AG04450 (cell line): Measurements from ENCODE around the gene DYNLT1. TPM values are rescaled to one million over a fixed set of nuclear protein-coding genes. Genes with fewer than 3 reads are reported as not detected.
A peak's percentile ranks its signal among the peaks of the same experiment; 100 is the strongest.
"Not testable (repeated sequence)": the region's sequence is repeated elsewhere in the genome, so short reads cannot be mapped to it uniquely, and the experiment has no call there.

ENCODE experiments used
- CTCF ChIA-PET: fragments of 300-600, 350-600 bp; formaldehyde crosslinking; extraction: SDS; loops from one replicate; lab custom pipeline; 2022; ENCODE audit warnings: antibody characterized with exemption, inconsistent platforms; lab: Charles Lee
- POLR2A ChIA-PET: fragments of 350-600 bp; formaldehyde crosslinking; extraction: SDS; loops from one replicate; lab custom pipeline; 2021; ENCODE audit warnings: antibody characterized with exemption, inconsistent platforms; lab: Yijun Ruan, JAX
- DNase-seq: peaks from one replicate; pipeline ENCODE4 v3.0.0-alpha.2; 2011; ENCODE audit warnings: low read depth, low spot score
- H3K27ac ChIP-seq: one replicate; pipeline ENCODE4 v1.5.1; 2012; ENCODE audit warnings: low read depth, low read length, control low read depth
- H3K27me3 ChIP-seq: one replicate; pipeline ENCODE4 v1.6.0; 2012; ENCODE audit warnings: low read length; ENCODE audit not compliant: control insufficient read depth, insufficient read depth
- H3K4me3 ChIP-seq: 2 replicates; pipeline ENCODE4 v1.5.1; 2011; ENCODE audit warnings: mild to moderate bottlenecking, low read depth, low read length, control low read depth
- H3K9me3 ChIP-seq: 2 replicates; pipeline ENCODE4 v1.5.1; 2012; ENCODE audit warnings: low read length; ENCODE audit not compliant: control insufficient read depth, insufficient read depth
- polyA plus RNA-seq: library from polyadenylated mRNA; depleted of rRNA; stranded (reverse); fragments of >200 nt; gene quantifications from 2 replicates; pipeline ENCODE4 v1.2.3, GENCODE V29; 2011
- TF ChIP-seq, protein P1 (sequence below): IDR thresholded peaks from 2 replicates; pipeline ENCODE4 v1.5.1; 2011; ENCODE audit warnings: low read depth, low read length, control low read depth, inconsistent platforms

Gene DYNLT1
- polyA plus RNA-seq, 1 experiment: 422 TPM

DNA sequence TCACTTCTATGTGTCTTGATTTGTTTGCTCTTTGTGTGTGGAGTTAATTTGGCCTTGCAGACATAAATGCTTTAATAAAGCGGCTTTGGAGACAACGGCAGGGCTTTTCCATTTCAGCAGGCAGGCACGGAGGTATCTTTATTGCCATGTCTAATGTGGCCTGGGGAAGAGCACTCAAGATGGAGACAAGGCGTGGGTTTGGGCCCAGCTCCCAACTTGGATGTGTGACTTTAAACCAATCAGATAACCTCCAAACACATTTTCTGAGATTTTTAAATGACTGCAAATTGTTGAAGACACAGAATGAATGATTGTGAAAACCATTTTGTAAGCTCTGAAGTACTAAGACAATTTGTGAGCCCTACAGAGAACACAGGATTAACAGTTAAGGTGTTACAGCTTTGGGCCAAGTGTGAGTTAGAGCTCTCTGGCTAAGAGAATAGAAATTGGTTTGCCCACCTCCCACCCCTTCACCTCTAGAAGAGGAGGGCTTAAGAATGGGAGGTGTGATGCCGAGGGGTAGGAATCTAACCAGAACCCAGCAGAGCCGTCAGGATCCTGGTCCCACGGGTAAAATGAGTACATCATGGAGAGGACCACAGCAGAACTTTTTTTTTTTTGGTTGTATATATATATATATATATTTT lies 9.0 kb downstream of the DYNLT1 start:
- ChIA-PET CTCF (interaction anchor here (0.6 to 0.7 kb wide), 2 partner anchors 56 to 1104 kb away, joined by 3 read pairs; no protein-coding TSS in a partner anchor), POLR2A (no interaction called here)
- Histone ChIP-seq H3K4me3 (no peak overlapping the region), H3K27ac (no peak overlapping the region), H3K9me3 (no peaks in the 10 kb centered on the region), H3K27me3 (no peaks in the 10 kb centered on the region)
- no peak for DNase-seq
- TF ChIP-seq, protein P1, sequence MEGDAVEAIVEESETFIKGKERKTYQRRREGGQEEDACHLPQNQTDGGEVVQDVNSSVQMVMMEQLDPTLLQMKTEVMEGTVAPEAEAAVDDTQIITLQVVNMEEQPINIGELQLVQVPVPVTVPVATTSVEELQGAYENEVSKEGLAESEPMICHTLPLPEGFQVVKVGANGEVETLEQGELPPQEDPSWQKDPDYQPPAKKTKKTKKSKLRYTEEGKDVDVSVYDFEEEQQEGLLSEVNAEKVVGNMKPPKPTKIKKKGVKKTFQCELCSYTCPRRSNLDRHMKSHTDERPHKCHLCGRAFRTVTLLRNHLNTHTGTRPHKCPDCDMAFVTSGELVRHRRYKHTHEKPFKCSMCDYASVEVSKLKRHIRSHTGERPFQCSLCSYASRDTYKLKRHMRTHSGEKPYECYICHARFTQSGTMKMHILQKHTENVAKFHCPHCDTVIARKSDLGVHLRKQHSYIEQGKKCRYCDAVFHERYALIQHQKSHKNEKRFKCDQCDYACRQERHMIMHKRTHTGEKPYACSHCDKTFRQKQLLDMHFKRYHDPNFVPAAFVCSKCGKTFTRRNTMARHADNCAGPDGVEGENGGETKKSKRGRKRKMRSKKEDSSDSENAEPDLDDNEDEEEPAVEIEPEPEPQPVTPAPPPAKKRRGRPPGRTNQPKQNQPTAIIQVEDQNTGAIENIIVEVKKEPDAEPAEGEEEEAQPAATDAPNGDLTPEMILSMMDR: no peak

DNA sequence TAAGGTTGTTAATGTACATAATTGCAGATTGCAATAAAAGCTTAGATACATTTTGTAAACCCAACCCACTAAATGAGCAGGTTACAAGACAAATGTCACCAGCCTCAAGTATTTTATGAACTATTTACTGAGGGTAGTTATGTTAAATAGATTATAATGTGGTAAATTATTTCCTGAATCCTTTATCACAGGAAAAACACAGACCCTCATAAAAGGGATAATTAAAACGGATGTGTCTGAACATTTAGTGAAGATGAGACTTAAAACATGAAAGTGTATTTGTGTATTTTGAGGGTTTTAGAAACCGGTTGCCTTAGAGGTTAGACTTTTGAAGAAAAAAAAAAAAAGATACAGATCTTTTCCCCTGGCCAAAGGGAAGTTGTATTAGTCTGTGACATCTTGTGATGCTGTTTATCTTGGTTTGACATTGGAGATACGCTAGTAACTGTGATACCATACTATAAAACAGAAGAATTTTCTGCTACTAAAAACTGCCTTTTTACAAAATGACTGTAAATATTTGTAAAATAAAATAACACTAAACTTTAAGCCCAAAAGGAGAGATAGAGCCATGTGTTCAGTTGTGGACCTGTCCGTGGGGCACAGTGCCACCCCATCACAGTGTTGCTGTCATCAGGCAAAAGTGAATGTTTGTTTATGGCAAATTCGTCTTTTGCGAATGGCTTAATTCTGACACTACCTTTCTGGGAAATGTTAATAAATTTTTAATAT lies 9.7 kb downstream of the DYNLT1 start:
- POLR2A ChIA-PET: no interaction called here
- CTCF ChIA-PET: no interaction called here
- H3K9me3 ChIP-seq: no peaks in the 10 kb centered on the region
- no peak for DNase-seq
- no peak overlapping the region for H3K27ac ChIP-seq
- H3K27me3 ChIP-seq: no peaks in the 10 kb centered on the region
- TF ChIP-seq, protein P1: no peak
- no peak overlapping the region for H3K4me3 ChIP-seq

DNA sequence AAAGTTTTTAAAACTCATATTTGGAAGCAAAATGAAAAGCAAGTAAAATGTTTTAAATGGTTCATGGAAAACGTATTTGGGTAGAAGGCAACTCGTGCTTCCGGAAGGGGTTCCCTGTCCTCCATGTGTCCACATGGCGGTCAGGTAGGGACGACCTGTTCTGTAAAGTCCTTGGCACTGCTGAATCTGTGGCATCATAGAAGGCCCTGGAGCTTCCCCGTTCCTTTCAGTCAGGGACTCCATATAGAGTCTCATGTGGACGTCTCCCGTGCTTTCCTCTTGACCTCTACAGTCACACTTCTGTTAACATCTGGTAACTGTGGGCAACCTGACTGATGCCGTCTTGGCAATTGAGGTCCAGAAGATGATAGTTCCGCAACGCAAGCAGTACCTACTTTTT lies 11.4 kb downstream of the DYNLT1 start:
- no peaks in the 10 kb centered on the region for H3K9me3 ChIP-seq
- ChIA-PET CTCF (no interaction called here), POLR2A (no interaction called here)
- no peak overlapping the region for H3K4me3 ChIP-seq
- DNase-seq: no peak
- peak overlapping the region; percentile 23 for H3K27ac ChIP-seq
- H3K27me3 ChIP-seq: no peaks in the 10 kb centered on the region
- TF ChIP-seq, protein P1: no peak

DNA sequence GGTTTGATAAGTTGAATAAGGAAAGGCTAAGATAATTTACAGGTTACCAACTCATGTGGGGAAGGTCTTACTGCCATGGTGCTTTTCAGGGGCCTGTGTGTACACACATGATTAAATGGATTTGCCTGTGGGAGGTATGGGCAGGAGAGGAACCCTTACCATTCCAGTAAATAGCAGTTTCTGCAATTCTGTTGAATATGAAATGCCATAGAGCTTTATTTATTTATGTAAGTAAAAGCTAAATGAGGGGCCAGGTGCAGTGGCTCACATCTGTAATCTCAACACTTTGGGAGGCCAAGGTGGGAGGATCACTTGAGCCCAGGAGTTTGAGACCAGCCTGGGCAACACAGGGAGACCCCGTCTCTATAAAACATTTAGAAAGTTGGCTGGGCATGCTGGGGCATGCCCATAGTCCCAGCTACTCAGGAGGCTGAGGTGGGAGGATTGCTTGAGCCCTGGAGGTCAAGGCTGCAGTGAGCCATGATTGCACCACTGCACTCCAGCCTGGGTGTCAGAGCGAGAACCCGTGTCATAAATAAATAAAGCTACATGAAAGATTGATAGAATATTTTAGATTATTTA lies 11.9 kb downstream of the DYNLT1 start:
- H3K27me3 ChIP-seq, DNase-seq, H3K4me3 ChIP-seq, H3K9me3 ChIP-seq, POLR2A ChIA-PET: not testable (repeated sequence)
- peak overlapping the region; percentile 82 for H3K27ac ChIP-seq
- CTCF ChIA-PET: interaction anchor here (2.5 kb wide), 1 partner anchor 411 kb away, joined by 8 read pairs; no protein-coding TSS in a partner anchor

DNA sequence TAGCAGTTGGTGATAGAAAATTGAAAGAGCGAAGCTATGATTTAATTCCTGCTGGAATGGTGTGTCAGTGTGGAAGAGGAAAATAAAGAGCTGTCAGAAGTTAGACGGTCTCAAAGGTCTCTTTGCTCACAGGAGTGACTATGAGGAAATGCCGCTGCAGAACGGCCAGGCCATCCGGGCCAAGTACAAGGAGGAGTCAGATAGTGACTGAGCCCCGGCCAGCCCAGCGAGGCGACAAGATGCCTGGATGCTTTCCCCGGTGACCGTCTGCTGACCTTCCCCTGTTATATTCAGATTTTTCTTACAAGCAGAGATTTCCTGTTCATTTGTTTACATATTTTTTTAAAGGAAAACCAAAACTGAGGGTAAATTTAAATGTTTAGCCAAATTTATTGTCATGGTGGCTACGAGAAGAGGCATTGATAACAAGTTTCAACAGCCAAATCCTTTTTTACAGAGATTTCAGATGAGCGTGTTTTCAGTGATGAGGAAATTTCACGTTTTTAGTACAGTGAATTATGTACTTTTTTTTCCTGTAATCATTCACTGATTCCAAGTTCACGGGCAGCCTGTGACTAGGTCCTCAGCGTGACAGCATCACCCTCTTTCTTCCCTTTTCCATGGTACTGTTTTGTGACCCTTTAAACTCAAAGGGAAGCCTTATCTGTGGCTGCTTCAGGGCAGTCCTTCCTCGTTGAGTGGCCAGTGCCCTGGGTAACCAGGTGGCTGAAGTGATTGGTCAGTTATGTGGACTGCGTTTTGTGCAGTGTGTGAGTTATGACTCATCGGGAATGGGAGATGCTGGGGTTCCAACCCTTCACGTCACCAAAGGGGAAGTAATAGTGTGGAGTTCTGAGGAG lies 12.6 kb downstream of the DYNLT1 start:
- DNase-seq: peak; percentile 74
- POLR2A ChIA-PET: interaction anchor here (1.7 kb wide), 1 partner anchor 12 kb away, joined by 8 read pairs; the partner anchor contains the start of gene DYNLT1
- Histone ChIP-seq H3K9me3 (no peaks in the 10 kb centered on the region), H3K27me3 (no peaks in the 10 kb centered on the region), H3K4me3 (0 out of 2 replicates have a peak overlapping the region, but pooled peaks have one; percentile 11), H3K27ac (peak overlapping the region; percentile 82)
- CTCF ChIA-PET: interaction anchor here (1.0 to 2.5 kb wide), 2 partner anchors 59 to 411 kb away, joined by 4 to 8 read pairs; no protein-coding TSS in a partner anchor
- TF ChIP-seq, protein P1: no peak
